ENCODE measurements around the gene DAND5.
"Not testable (repeated sequence)": the region's sequence is repeated elsewhere in the genome, so short reads cannot be mapped to it uniquely, and the experiment has no call there.

The DAND5 gene

GRCh38 chr19:12949363-12950283 is 19.8 kb upstream of the DAND5 start:
- Mint-ChIP-seq H3K36me3 (ENCODE audit: insufficient read depth) (peaks cover 71% of the 10 kb centered on the region), H3K9me3 (no peaks in the 10 kb centered on the region), H3K27me3 (no peaks in the 10 kb centered on the region), H3K27ac (no peak overlapping the region), H3K4me3 (no peak overlapping the region), H3K4me1 (ENCODE audit: low read depth in 2 of 2) (peaks cover 20 to 24% of the 10 kb centered on the region in 2 donors)
- ATAC-seq (replicated peaks) (no peak), DNase-seq (no peak)

DNA sequence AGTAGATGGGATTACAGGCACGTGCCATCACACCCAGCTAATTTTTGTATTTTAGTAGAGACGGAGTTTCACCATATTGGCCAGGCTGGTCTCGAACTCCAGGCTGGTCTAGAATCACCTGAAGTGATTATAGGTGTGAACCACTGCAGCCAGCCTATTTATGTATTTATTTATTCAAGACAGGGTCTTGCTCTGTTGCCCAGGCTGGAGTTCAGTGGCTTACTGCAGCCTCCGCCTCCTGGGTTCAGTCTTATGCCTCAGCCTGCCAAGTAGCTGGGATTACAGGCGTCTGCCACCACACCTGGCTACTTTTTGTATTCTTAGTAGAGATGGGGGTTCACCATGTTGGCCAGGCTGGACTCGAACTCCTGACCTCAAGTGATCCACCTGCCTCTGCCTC is 17.3 kb upstream of the DAND5 start:
- H3K27me3 Mint-ChIP-seq: not testable (repeated sequence)
- H3K36me3 Mint-ChIP-seq (ENCODE audit: insufficient read depth): peaks cover 60% of the 10 kb centered on the region

GRCh38 chr19:12952488-12953137 is 16.8 kb upstream of the DAND5 start:
- no peak overlapping the region for H3K4me3 Mint-ChIP-seq
- H3K36me3 Mint-ChIP-seq (ENCODE audit: insufficient read depth): peaks cover 65% of the 10 kb centered on the region
- H3K4me1 Mint-ChIP-seq (ENCODE audit: low read depth in 2 of 2): peaks cover 19 to 27% of the 10 kb centered on the region in 2 donors
- H3K27ac Mint-ChIP-seq: peak overlapping the region in 1 of 2 donors; percentile 12
- ATAC-seq (replicated peaks): no peak
- no peaks in the 10 kb centered on the region for H3K27me3 Mint-ChIP-seq
- no peak for DNase-seq
- no peaks in the 10 kb centered on the region for H3K9me3 Mint-ChIP-seq

More for the DNA sequence above, 17.3 kb upstream of the DAND5 start:
- Mint-ChIP-seq H3K4me1 (ENCODE audit: low read depth in 2 of 2) (peaks cover 19 to 28% of the 10 kb centered on the region in 2 donors), H3K27ac (peak overlapping the region in 1 of 2 donors; percentile 12)
- not testable (repeated sequence) for H3K9me3 Mint-ChIP-seq; DNase-seq; H3K4me3 Mint-ChIP-seq; ATAC-seq (replicated peaks)

GRCh38 chr19:12953138-12953798 is 16.1 kb upstream of the DAND5 start:
- Mint-ChIP-seq H3K9me3 (no peaks in the 10 kb centered on the region), H3K36me3 (ENCODE audit: insufficient read depth) (peaks cover 63% of the 10 kb centered on the region), H3K4me1 (ENCODE audit: low read depth in 2 of 2) (peaks cover 19 to 24% of the 10 kb centered on the region in 2 donors), H3K4me3 (no peak overlapping the region), H3K27me3 (no peaks in the 10 kb centered on the region), H3K27ac (peak overlapping the region; percentile 75 to 89)
- ATAC-seq (replicated peaks) (no peak), DNase-seq (no peak)

DNA sequence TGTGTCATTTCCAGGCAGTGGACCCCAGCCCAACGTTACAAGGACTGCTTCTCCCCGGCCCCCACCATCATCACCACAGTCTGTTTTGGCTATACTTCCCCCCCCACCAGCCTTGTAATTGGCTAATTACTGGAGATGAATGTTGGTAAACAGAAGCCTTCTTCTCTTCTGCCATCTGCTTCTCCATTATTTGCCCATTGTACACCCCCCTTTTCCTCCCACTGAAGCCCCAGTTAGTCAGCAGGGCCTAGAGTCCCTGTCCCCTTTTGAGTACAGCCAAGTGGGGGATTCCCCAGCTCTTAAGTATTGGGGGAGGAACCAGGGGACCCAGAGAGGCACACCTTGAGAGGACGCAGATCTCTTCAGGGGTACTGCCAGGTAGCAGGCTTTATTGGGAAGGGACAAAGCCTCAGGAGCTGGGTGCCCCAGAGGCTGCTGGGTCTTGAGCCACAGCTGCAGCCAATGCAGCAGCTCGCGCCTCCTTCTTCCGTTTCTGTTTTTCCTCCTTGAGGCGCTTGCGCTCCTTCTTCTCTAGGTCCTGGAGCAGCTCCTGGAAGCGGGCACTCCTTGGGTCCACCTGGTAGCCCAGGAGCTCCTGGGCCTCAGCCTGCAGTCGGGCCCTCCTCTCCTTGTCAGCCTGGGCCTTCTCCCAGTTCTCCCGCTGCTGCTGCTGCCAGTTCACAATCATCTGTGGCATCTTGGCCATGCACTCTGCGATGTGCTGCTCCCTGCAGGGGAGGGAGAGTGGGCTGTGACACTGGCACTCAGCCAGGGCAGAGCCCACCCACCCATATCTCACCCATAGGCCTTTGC is 15.4 kb upstream of the DAND5 start:
- Mint-ChIP-seq H3K4me3 (peak overlapping the region in 1 of 2 donors; percentile 31), H3K36me3 (ENCODE audit: insufficient read depth) (peaks cover 55% of the 10 kb centered on the region), H3K27me3 (no peaks in the 10 kb centered on the region), H3K27ac (peak overlapping the region; percentile 75 to 89), H3K9me3 (no peaks in the 10 kb centered on the region), H3K4me1 (ENCODE audit: low read depth in 2 of 2) (peaks cover 19 to 22% of the 10 kb centered on the region in 2 donors)
- ATAC-seq (replicated peaks) (no peak), DNase-seq (no peak)

DNA sequence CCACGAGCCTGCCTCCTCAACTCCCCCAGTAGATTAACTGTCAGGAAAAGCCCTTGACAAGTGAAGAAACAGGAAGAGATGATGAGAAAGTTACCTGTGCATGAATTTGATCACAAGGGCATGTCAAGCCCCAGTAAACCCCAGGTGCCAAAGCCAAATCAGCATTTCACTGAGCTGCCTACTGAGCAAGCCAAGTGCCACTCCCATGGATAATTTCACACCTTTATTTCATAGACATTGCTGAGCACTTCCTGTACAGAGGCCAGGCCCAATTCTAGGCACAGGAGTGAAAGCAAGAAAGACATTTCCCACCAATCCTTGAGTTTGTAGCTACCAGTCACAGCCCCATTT is 14.8 kb upstream of the DAND5 start:
- DNase-seq (no peak), ATAC-seq (replicated peaks) (no peak)
- Mint-ChIP-seq H3K36me3 (ENCODE audit: insufficient read depth) (peaks cover 49% of the 10 kb centered on the region), H3K9me3 (no peaks in the 10 kb centered on the region), H3K27ac (peak overlapping the region; percentile 75 to 89), H3K4me1 (ENCODE audit: low read depth in 2 of 2) (peaks cover 19 to 22% of the 10 kb centered on the region in 2 donors), H3K4me3 (peak overlapping the region in 1 of 2 donors; percentile 31), H3K27me3 (no peaks in the 10 kb centered on the region)

DNA sequence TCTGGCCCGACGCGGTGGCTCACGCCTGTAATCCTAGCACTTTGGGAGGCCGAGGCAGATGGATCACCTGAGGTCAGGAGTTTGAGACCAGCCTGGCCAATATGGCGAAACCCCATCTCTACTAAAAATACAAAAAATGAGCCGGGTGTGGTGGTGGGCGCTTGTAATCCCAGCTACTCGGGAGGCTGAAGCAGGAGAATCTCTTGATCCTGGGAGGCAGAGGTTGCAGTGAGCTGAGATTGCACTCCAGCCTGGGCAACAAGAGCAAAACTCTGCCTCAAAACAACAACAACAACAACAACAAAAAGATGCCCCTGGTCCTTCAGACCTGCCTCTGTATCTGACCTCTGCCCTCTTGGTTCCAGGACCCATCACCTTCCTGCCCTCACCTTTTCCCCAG is 13.8 kb upstream of the DAND5 start:
- not testable (repeated sequence) for ATAC-seq (replicated peaks); H3K9me3 Mint-ChIP-seq; DNase-seq; H3K27me3 Mint-ChIP-seq
- peak overlapping the region; percentile 80 to 84 for H3K4me3 Mint-ChIP-seq
- H3K36me3 Mint-ChIP-seq (ENCODE audit: insufficient read depth): peaks cover 43% of the 10 kb centered on the region
- H3K27ac Mint-ChIP-seq: peak overlapping the region; percentile 73 to 75
- peaks cover 19 to 21% of the 10 kb centered on the region in 2 donors for H3K4me1 Mint-ChIP-seq (ENCODE audit: low read depth in 2 of 2)

DNA sequence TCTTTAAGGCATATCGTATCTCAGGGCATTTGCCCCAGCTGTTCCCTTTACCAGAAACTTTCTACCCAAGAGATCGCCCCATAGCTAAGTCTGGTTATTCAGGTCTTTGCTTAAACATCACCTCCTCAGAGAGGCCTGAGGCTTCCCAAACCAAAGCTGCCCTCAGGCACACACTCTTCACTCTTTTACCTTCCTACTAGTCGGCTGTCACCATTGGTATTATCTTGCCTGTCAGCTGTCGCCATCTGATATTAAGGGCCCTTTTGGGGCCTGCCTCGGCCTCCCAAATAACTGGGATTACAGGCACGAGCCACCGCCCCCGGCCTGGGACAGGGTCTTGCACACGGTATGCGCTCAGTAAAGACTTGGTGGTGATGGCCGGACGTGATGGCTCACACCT is 13.4 kb upstream of the DAND5 start:
- Mint-ChIP-seq H3K36me3 (ENCODE audit: insufficient read depth) (peaks cover 43% of the 10 kb centered on the region), H3K27ac (peak overlapping the region; percentile 73 to 75), H3K27me3 (no peaks in the 10 kb centered on the region), H3K4me1 (ENCODE audit: low read depth in 2 of 2) (peaks cover 19 to 21% of the 10 kb centered on the region in 2 donors), H3K9me3 (no peaks in the 10 kb centered on the region), H3K4me3 (peak overlapping the region; percentile 80 to 84)
- DNase-seq (no peak), ATAC-seq (replicated peaks) (no peak)

DNA sequence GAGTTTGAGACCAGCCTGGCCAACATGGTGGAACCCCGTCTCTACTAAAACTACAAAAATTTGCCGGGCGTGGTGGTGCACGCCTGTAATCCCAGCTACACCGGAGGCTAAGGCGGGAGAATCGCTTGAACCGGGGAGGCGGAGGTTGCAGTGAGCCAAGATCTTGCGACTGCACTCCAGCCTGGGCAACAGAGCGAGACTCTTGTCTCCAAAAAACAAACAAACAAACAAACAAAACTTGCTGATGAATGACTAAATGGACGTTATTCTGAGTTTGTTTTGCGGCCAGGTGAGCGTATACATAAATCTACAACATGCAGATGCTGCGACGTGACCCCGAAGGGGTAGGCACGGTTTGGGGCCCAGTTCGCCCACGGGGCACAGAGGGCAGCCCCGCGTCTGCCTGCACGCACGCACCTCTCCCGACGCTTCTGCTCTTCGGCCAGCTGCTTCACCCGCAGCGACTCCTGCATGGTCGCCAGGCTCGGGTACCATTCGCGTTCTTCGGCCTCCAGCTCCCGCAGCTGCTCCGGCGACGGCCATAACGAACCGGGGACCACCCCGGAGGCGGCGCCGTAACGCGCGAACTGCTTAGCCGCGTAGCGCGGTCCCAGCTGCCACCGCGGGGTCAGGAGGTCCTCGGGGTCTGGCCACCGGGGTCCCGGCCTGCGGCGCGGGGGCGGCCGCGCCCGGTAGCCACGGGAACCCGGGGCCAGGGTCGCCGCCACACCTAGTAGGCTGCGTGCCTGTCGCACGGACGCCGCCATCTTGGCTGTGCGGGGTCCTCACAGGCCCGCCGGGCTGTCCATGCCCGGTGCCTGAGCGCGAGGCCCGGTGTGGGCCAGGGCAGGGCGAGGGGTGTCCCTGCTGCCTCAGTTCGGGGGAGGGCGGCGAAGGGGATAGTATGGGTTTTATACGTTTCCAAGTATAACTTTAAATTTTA is 12.7 kb upstream of the DAND5 start, which contains the start of gene GADD45GIP1:
GADD45GIP1 (minus strand) TSS at position 778 of the 943 bp plus-strand sequence; CDS start at position 767, 11 bp downstream.
- Mint-ChIP-seq H3K4me1 (ENCODE audit: low read depth in 2 of 2) (peaks cover 19 to 21% of the 10 kb centered on the region in 2 donors), H3K27me3 (no peaks in the 10 kb centered on the region), H3K9me3 (no peaks in the 10 kb centered on the region), H3K27ac (peak within 1 kb of the TSS; percentile 73 to 75), H3K4me3 (peak within 1 kb of the TSS; percentile 80 to 84), H3K36me3 (ENCODE audit: insufficient read depth) (peaks cover 36% of the 10 kb centered on the region)
- DNase-seq (peak; percentile 71 to 84 (median 78)), ATAC-seq (replicated peaks) (peak; percentile 97)

GRCh38 chr19:12957389-12957952 is 11.9 kb upstream of the DAND5 start:
- H3K27ac Mint-ChIP-seq: peak overlapping the region; percentile 73 to 75
- H3K4me1 Mint-ChIP-seq (ENCODE audit: low read depth in 2 of 2): peaks cover 19 to 21% of the 10 kb centered on the region in 2 donors
- peaks cover 30% of the 10 kb centered on the region for H3K36me3 Mint-ChIP-seq (ENCODE audit: insufficient read depth)
- ATAC-seq (replicated peaks): peak; percentile 18
- not testable (repeated sequence) for H3K9me3 Mint-ChIP-seq, DNase-seq, H3K27me3 Mint-ChIP-seq
- peak overlapping the region; percentile 80 to 84 for H3K4me3 Mint-ChIP-seq

GRCh38 chr19:12959481-12959880 is 9.9 kb upstream of the DAND5 start:
- Mint-ChIP-seq H3K9me3 (no peaks in the 10 kb centered on the region), H3K4me1 (ENCODE audit: low read depth in 2 of 2) (peaks cover 15 to 17% of the 10 kb centered on the region in 2 donors), H3K27ac (no peak overlapping the region), H3K27me3 (no peaks in the 10 kb centered on the region), H3K36me3 (ENCODE audit: insufficient read depth) (peaks cover 14% of the 10 kb centered on the region), H3K4me3 (no peak overlapping the region)
- no peak for ATAC-seq (replicated peaks)
- DNase-seq: no peak

Data from effector memory CD8-positive, alpha-beta T cell (primary cell).